ENCODE results near the gene PPP2R5E.

The PPP2R5E gene

DNA sequence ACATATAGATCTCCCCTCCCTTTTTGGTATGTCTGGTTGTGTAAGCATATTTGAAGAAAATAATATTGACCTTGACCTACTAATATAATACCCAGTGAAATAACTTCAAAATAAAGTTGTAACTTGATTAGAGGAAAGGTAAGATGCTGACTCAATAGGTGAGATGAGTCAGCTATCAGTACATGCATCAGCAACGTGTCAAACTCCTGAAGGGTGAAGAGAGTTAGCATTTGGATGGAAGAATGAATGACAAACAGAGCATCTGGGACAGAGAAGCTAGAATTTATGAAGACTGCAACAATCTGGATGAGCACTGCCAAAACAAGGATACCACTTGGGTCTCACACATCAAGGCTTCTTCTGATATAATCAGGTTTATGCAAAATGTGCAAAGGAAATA lies 74.9 kb downstream of the PPP2R5E start:
- no peak for DNase-seq

DNA sequence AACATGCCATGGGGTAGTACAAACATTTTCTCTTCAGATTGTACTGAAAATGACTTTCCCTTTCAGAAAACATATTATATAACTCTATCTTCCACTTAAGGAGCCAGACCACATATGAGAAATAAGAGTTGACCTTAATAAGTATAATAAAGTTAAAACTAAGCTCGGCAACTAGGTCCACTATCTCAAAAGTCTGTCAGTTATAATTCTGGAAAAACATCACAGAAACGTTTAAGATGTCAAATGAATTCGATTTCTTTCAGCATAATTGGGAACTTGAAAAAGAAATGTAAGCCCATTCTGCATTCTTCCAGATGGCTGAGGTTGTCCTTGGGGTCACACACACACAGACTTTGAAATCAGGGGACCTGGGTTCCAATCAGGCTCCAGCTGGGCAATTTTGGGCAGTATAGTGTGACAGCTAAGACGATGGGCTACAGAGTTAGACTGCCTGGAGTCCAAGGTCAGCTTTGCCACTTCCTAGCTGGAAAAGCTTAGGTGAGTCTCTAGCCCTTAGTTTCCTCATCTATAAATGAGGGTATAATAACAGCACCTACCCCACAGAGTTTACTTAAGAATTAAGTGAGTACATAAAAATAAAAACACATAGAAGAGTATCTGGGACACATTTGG lies 75.6 kb downstream of the PPP2R5E start:
- no peak for DNase-seq

DNA sequence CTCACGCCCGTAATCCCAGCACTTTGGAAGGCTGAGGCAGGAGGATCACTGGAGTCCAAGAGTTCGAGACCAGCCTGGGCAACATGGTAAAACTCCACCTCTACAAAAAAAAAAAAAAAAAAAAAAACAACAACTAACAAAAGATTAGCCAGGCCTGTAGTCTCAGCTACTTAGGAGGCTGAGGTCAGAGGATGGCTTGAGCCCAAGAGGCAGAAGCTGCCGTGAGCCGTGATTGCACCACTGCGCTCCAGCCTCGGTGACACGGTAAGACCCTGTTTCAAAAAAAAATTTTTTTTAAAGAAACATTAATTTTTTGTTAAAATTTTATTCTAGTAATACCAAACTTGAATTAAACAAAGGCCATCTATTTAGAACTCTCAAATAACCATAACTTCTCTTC lies 77.8 kb downstream of the PPP2R5E start:
- DNase-seq: no peak

DNA sequence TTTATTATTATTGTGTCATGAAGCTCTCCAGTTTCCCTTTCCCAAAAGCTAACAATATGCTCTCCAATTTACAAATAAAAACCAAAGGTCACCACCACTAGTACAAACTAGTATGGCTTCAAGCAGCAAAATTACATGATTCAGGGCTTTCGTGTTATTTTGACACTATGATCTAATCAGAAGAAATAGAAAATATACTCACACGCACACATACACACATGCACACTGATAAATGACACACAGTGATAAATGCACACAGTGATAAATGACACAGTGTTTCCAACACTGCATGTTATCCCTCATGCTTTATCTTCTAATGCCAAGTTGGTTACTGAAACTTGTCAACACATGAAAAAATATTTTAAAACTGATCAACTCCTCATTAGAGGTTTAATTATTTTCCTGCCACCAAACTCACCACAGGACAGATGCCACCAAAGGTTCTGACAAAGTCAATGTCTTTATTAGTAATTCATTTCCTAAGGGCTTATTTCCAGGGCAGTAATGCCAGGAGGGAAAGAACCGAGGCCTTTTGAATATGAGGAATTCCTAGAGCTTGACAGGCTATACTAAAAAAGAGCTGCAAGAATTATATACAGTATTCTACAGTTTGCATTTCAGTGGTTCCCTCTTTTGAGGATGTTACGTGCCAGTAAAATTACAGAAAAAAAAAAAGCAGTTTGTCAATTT lies 82.4 kb downstream of the PPP2R5E start:
- no peak for DNase-seq

DNA sequence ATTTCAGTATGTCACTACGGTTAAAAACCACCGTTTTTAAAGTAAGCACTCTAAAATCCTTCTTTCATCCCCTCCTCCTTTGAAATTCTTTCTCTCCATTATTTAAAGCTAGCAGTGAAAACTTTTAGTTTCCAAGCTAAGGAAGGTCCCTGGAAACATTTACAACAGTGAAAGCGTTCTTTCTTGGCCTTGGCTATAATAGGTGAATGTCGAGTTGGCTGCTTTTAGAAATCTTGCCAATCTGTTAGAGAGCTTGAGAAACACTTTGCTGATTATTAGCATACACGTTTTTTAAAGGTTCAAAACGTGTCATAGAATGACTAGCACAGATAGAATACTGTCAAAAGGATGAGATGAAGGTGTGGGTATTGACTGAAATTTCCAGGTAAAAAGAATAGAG lies 83.4 kb downstream of the PPP2R5E start:
- no peak for DNase-seq

DNA sequence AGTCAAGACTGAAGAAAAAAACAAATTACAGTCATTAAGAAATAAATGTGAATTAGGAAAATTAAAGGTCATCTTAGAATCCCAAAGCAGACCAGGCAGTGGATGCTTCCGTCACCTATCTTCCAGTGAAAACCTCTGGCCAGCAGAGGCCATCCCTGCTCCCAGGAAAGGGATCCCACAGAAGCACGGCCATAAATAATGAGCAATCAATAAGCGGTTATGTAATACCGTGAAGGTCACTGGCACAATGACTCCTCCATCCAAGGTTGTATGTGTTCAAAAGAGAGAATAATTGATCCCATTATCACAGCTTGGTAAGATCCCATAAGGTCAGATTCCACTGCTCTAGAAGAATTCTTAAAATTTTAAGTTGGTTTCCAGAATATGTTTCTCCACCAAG lies 85.7 kb downstream of the PPP2R5E start:
- no peak for DNase-seq

DNA sequence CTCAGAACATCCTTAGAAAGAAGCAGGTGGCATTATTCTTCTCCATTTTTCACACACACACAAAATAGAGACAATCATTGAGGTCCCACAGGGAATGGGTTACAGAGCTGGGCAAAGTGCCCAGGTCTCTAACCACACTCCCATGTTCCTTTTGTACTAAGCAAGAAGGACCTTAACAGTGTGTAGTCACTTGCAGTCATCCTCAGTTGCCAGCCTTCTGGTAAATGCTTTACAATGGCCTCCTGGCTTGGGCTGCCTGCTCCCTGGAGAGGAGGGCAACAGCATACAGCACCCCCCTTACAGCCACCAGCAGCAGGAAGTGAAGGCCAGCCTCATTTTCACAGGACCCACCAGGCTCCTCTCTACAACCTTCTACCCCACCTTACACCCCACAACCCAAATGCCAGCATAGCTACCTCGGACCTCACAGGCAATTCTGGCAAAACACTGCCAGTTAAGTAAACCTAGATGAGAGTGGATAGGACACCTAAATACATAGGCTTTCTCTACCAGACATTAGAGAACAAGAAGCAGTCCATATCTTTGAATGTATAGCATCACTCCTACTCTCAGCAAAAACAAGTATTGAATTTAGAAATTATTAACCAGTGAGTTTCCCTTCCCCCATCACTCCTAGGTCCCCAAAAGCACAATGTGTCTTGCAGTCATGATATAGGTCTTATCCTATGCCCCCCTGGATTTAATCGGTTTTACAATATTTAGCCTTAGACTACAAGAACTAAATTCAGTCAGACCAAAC lies 88.1 kb downstream of the PPP2R5E start:
- DNase-seq: no peak

DNA sequence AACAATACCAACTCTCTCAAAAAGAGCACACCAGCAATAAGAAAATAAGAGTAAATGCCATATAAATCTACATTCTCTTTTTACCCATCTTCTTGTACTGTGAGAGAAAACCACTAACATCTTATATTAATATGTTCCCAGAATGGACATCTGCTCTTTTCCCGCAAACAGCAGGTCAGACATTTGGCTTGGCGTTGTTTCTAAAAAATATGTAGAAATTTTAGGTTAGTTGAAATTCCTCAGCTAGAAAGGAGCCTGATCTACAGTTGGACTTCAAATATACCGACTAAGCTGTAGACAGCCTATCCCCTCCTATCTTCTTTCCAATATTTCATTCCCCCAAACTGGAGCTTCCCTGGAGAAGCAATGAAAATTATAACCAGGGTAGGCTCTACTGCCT lies 88.7 kb downstream of the PPP2R5E start:
- no peak for DNase-seq

DNA sequence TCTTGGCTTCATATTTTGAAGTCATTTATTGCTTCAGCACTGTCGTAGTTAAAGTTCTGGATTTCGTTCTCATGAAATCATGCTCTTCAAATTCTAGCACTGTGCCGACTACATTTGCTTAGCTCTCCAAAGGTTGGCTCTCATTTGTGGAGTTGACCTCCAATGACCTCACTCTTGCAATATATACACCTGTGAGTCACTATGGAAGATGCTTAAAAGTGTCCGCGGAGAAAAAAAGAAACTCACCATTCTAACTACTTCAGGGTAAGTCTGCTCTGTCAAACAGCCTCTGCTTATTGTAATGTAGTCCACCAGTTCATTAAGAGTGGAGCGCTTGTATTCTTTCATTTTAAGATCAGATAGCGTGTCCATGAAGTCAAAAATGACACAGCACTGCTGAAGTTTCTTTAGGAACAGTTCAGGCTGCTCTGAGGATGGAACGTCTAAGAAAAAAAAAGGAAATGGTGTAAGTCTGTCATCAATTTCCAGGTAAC lies 89.7 kb downstream of the PPP2R5E start:
- no peak for DNase-seq

DNA sequence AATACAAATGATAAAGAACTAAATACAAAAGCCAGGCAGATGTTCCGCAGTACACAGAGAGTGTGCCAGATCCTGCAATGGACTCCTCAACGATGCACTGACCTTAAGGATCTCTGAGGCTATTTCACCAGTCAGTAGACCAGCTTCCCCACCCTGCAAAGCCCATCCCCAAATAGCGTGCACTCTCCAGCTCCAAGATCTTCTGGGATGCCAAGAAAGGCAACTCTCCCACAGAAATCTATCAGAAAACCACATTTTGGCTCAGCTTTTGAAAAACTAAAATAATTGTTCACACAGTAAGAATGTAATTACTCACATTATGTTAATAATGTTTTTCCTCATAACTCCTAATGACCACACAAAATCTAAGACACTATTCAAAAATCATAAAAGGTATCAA lies 90.4 kb downstream of the PPP2R5E start:
- no peak for DNase-seq

DNA sequence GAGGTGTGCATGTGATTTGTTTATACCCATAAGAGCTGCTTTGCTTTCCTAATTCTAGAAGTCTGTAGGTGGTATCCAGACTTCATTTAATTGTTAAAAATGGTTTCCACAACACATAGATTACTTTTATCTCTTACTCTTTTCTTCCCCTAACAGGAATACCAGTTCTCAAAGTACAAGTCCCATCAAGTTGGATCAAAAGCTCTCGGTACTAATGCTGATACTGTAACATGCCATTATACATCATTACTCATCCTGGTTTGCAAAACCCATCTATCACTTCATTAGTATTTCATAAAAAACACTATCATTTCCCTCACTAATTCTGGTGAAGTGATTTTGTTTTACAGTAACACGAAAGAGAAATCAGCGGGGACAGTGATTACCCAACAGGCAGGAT lies 94.3 kb downstream of the PPP2R5E start:
- DNase-seq: no peak

DNA sequence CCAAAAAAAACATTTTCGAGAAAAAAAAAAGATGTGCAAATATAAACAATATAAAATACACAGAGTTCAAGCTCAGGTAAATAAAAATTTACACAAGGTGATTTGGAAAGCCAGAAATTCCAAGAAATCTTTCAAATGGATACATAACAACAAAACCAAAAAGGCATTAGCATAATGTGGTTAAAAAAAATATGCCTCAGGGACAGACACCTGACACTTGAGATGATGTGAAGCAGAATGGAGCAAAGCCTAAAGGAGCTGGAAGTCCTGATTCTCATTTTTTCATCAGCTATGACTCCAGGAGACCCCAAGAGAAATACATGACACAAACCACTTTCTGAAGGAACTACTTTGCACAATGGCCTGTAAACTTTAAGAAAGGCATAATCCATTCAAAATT lies 98.6 kb downstream of the PPP2R5E start:
- DNase-seq: no peak

DNA sequence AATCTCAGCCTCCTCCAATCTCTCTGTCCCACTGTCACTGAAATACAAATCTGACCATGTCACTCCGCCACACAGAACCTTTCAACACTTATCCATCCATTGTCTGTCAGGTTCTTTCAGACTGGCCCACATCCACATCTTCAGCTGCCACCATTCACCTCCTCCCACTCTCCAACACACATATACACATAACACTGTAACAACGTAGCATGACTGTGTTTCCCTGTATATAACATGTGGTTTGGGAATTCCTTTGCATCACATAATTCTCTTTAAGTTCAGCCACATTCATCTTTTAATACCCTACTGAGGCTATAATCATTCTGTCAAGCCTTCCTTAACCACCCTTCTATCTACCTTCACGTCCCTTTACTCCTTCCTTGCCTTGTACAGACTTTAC lies 99.2 kb downstream of the PPP2R5E start:
- DNase-seq: no peak

DNA sequence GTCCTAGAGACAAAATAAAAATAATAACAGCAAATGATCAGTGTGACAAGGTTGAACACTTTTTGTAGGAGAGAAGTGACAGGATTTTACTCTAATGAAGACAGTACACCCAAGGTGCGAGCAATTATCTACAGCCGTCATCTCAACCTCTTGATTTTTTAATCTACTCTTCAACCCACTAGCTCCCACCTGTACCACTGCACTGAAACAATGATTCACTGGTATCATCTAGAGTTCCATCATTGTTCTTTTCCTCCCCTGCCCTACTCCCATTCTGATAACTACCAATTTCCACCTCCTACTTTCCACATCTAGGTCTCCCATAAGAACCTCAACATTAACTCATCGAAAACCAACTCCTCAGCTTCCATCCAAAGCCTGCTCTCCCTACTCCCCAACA lies 99.8 kb downstream of the PPP2R5E start:
- DNase-seq: no peak

DNA sequence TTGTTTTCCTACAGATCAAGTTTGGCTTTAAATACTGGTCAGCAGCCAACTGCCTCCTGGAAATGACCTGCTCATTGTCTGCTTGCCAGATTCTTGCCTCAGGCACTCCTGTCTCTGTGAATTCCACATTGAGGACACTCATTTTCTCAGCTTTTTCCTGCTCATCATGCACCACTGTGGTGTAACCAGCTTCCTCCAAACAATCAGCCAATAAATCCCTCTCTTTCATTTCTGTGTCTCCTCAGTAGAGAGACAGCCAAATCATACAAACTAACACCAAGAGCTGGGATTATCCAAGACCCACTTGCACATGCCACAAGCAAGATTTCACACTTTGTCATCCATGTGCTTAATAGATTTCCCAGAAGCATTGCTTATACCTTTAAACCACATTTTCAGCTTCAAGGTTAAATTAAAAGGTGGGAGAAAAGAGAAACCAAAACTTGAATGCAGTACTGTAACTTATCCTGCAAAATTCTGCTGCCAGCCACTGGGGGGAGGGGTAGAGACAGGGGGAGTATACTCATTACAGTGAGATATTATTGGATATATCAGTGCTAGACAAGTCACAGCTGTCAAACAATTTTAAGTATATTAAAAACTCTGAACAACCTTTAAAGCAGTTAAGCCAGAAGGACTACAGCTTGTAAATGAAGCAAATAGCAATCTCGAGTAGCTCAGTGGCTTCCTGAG lies 105.0 kb downstream of the PPP2R5E start:
- no peak for DNase-seq

DNA sequence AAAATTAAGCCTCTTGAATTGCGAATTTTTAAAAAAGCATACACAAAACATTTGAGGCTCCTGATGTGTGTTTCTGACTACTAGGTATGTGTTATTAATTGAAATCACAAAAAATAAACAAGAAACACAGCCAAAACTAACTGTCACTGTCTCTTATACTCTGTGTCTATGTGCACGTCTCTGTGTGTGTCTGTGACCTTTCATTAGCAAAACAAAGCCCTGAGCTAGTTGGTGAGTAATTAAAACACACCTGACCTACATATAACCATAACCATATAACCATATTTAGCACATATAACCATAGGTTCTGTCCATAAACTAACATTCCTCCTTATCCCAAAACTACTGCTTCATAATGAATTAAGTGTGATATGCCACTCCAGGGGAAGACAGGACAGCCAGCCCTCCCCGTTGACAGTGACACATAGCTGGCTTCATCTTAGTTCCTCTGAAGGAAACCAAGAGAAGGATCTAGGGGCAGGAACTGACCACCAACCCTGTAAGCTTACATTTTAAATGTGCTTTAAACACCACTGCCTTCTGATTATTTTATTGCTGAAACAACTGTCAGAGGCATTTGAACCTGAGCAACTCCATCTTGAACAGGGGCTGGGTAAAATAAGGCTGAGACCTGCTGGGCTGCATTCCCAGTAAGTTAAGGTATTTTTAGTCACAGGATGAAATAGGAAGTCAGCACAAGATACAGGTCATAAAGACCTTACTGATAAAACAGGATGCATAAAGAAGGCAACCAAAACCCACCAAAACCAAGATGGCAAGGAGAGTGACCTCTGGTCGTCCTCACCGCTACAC lies 106.7 kb downstream of the PPP2R5E start:
- DNase-seq: no peak

DNA sequence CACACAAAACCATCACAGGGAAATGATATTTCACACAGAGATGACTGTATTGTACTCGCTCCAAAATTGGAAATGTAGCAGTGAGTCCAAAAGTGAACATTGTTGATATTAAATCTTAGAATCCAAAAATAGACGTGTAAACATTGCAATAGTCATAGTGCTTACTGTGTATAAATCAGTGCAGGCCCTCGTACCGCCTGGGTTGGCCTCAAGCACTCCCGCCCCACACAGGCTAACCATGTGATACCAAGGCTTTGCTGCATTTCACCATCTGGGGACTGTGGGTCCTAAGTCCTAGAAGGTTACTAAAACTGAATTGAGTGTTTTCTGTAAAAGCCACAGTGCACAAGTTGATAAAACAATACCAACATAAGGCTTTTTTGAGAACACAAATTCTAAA lies 107.3 kb downstream of the PPP2R5E start:
- no peak for DNase-seq

DNA sequence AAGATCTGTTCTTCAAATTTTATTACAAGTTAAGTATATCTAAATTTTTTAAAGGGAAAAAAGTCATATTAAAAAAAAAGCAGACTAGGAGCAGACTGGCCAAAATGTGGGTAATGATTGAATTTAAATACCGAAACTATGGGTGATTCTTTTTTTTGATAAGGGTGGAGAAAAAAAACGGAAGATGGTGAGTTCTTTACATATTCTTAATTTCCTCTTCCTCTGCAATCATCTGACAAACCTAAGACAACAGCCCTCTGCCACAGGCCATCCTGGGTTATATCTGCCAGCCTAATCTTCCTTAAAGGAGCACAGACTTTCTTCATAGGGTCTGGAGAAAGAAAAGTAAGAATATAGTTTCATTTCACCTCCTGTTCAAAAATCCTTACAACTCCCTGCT lies 108.0 kb downstream of the PPP2R5E start:
- no peak for DNase-seq

DNA sequence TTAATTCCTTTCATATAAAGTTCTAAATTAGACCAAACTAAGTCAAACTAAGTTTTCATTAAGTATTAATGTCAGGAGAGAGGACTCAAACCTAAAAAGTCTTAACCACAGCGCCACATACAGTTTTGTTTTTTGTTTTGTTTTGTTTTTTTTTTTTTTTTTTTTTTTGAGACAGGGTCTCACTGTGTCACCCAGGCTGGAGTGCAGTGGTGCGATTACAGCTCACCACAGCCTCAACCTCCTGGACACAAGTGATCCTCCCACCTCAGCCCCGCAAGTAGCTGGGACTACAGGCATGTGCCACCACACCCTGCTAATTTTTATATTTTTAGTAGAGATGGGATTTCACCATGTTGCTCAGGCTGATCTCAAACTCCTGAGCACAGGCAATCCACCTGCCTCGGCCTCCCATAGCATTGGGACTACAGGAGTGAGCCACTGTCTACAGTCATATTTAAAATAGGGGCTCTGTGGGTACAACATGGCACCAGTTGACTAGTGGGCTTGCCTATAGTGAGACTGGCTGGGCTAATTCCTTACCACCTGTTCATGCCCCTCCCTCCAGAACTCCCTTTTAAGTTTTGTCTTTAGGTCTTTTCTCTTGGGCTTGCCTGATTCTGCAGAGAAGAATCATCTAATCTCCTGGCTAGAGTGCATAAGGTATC lies 110.2 kb downstream of the PPP2R5E start:
- no peak for DNase-seq

DNA sequence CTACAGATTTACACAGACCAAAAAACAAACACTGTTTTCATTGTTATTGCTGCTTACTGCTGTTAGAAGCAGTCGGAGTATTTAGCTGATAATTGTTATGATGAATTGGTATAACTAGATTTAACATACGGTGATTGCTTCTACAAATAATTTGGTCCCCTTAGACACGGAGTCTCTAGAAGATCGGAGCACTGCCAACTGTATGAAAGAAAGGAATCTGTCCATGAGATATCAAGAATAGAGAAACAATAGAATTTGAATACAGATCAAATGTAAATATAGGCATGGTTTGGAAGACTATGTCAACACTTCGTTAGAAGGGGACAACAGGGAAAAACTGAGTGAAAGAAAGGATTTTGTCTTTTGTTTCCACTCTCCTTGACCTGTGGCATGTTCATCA lies 110.9 kb downstream of the PPP2R5E start:
- no peak for DNase-seq

DNA sequence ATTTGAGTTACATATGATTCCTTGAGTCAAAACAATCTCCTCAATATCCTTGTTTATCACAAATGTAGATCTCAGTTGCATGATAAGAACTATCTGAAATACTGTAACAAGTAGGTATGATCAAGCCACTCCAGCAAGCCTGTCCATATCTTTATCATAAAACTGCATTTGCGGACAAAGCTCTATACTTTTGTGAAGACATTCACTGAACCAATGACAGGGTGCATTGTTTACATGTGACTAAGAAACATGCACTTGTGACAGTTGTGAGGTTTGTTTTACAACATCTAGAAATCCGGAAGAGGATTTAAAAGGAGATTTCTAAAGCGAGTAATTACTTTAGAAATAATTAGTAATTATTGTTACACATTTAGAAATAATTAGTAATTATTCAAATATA lies 111.7 kb downstream of the PPP2R5E start:
- no peak for DNase-seq

DNA sequence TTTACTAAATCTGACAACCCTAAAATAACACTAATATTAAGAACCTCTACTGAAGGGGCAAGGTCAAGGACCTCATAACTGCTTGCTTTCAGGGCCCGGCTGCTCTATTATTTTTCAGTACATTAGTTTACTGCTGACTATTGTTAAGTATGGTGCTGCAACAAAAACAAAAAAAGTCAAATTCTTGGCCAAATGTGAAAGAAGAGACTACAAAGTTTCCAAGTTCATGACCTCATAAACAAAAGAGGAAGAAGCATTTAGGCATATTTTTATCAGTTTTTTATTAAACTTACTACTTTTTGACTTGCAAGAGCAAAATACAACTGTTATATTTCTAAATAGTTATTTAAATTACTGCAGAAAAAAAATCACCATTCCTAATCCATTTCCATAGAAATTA lies 114.7 kb downstream of the PPP2R5E start:
- no peak for DNase-seq

All from cortex of kidney (tissue), 1 donor.